SK-N-DZ (cell line): ENCODE results near the gene SOD3. TPM values are rescaled to one million over a fixed set of nuclear protein-coding genes. Genes with fewer than 3 reads are reported as not detected.

Experiments
- DNase-seq: peaks from one replicate; pipeline ENCODE4 v3.0.0-alpha.2; 2015; ENCODE audit warnings: low spot score
- polyA plus RNA-seq, 2 experiments: library from polyadenylated mRNA; depleted of rRNA; stranded (reverse); fragments of >200 nt; gene quantifications; 2 replicates each; pipeline ENCODE4 v1.2.3, GENCODE V29; 2014

The SOD3 gene
- polyA plus RNA-seq (2014; cell fraction: cytosol; rRNA removed) = 0.99 TPM in 1 of 2 replicates, not detected in the other
- polyA plus RNA-seq (2014; cell fraction: nucleus; rRNA removed) = not detected in 2 replicates

- DNase-seq = peak; percentile 16
These were observed at the start of gene SOD3 for GRCh38 chr4:24794916-24795665. Gene SOD3, plus strand, starts transcription at chr4:24795573. Its CDS starts 3,949 bp downstream, at chr4:24799522.

- DNase-seq = no peak
These were observed 48.0 kb upstream of the SOD3 start for GRCh38 chr4:24747234-24747975.

- DNase-seq = no peak
These were observed 47.4 kb upstream of the SOD3 start for GRCh38 chr4:24748023-24748422.

- no peak for DNase-seq
These were observed 46.5 kb upstream of the SOD3 start for GRCh38 chr4:24748758-24749350.

GRCh38 chr4:24750106-24750505 lies 45.3 kb upstream of the SOD3 start:
- DNase-seq = no peak

- no peak for DNase-seq
These were observed 43.3 kb upstream of the SOD3 start for GRCh38 chr4:24751926-24752539.

GRCh38 chr4:24753519-24753918 lies 41.9 kb upstream of the SOD3 start:
- DNase-seq = no peak

- no peak for DNase-seq
These were observed 40.8 kb upstream of the SOD3 start for GRCh38 chr4:24754571-24754970.

- DNase-seq = peak; percentile 9
These were observed 31.6 kb upstream of the SOD3 start for GRCh38 chr4:24763631-24764297.

- DNase-seq = no peak
These were observed 31.0 kb upstream of the SOD3 start for GRCh38 chr4:24764345-24764744.

GRCh38 chr4:24765376-24765988 lies 29.9 kb upstream of the SOD3 start:
- DNase-seq = no peak

- no peak for DNase-seq
These were observed 27.4 kb upstream of the SOD3 start for GRCh38 chr4:24768006-24768405.

- DNase-seq = no peak
These were observed 26.8 kb upstream of the SOD3 start for GRCh38 chr4:24768604-24769003.

GRCh38 chr4:24769571-24769970 lies 25.8 kb upstream of the SOD3 start:
- no peak for DNase-seq

- DNase-seq = no peak
These were observed 25.3 kb upstream of the SOD3 start for GRCh38 chr4:24770032-24770584.

- no peak for DNase-seq
These were observed 24.7 kb upstream of the SOD3 start for GRCh38 chr4:24770667-24771066.

- DNase-seq = no peak
These were observed 24.1 kb upstream of the SOD3 start for GRCh38 chr4:24771241-24771640.

- DNase-seq = no peak
These were observed 23.2 kb upstream of the SOD3 start for GRCh38 chr4:24772061-24772705.

- no peak for DNase-seq
These were observed 22.4 kb upstream of the SOD3 start for GRCh38 chr4:24772952-24773351.

- DNase-seq = no peak
These were observed 20.9 kb upstream of the SOD3 start for GRCh38 chr4:24774452-24774851.
